Tibial nerve (tissue), 3 donors: ENCODE results near the gene C2orf76.

Source experiments
- POLR2A ChIP-seq, 2 donors: fragments of 450-650 bp; IDR thresholded peaks; one replicate each; pipeline ENCODE4 v1.6.1; 2017; ENCODE audit warnings: antibody characterized with exemption in 2 of 2, mild to moderate bottlenecking in 2 of 2, moderate library complexity in 2 of 2
- TF ChIP-seq, protein P1 (sequence below), 5 experiments: fragments of 200-600 bp in 3 of 5; fragments of 450-650 bp in 2 of 5; sonication (generic) in 3 of 5; IDR thresholded peaks; one replicate each; pipeline ENCODE4 v1.5.1; 2016 to 2019; ENCODE audit warnings: antibody characterized with exemption in 5 of 5, mild to moderate bottlenecking in 3 of 5, moderate library complexity in 2 of 5

GRCh38 chr2:119282146-119282995, 84.3 kb downstream of the C2orf76 start:
- TF ChIP-seq, protein P1, sequence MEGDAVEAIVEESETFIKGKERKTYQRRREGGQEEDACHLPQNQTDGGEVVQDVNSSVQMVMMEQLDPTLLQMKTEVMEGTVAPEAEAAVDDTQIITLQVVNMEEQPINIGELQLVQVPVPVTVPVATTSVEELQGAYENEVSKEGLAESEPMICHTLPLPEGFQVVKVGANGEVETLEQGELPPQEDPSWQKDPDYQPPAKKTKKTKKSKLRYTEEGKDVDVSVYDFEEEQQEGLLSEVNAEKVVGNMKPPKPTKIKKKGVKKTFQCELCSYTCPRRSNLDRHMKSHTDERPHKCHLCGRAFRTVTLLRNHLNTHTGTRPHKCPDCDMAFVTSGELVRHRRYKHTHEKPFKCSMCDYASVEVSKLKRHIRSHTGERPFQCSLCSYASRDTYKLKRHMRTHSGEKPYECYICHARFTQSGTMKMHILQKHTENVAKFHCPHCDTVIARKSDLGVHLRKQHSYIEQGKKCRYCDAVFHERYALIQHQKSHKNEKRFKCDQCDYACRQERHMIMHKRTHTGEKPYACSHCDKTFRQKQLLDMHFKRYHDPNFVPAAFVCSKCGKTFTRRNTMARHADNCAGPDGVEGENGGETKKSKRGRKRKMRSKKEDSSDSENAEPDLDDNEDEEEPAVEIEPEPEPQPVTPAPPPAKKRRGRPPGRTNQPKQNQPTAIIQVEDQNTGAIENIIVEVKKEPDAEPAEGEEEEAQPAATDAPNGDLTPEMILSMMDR (IDR thresholded peaks at IDR 0.05), result no peak
- TF ChIP-seq POLR2A (IDR thresholded peaks at IDR 0.05), result no peak
